ENCODE data around the gene PIP5K1B. TPM values are rescaled to one million over a fixed set of nuclear protein-coding genes. Genes with fewer than 3 reads are reported as not detected.

The PIP5K1B gene
- total and polyA plus RNA-seq, 2 experiments from 2014 or later, result 3.7 to 10.2 TPM

GRCh38 chr9:68947015-68947414, 242.0 kb downstream of the PIP5K1B start:
- Histone ChIP-seq H3K4me2 (no peak overlapping the region), H3K27ac (peak overlapping the region; percentile 59), H3K9me2 (replicated peaks; ENCODE audit: insufficient read depth) (no peaks in the 10 kb centered on the region), H3K79me2 (no peaks in the 10 kb centered on the region), H3K36me3 (replicated peaks; ENCODE audit: insufficient read depth, low read depth) (no peaks in the 10 kb centered on the region), H3K4me1 (ENCODE audit: insufficient read depth) (no peaks in the 10 kb centered on the region), H3K4me3 (no peak overlapping the region), H2AFZ (no peak overlapping the region), H3K27me3 (no peaks in the 10 kb centered on the region), H3K9me3 (ENCODE audit: low read depth) (no peaks in the 10 kb centered on the region), H4K20me1 (ENCODE audit: insufficient read depth, poor library complexity, severe bottlenecking) (no peaks in the 10 kb centered on the region)
- TF ChIP-seq EZH2 (IDR thresholded peaks at IDR 0.05; ENCODE audit: borderline replicate concordance), result no peak
- TF ChIP-seq, protein P1, sequence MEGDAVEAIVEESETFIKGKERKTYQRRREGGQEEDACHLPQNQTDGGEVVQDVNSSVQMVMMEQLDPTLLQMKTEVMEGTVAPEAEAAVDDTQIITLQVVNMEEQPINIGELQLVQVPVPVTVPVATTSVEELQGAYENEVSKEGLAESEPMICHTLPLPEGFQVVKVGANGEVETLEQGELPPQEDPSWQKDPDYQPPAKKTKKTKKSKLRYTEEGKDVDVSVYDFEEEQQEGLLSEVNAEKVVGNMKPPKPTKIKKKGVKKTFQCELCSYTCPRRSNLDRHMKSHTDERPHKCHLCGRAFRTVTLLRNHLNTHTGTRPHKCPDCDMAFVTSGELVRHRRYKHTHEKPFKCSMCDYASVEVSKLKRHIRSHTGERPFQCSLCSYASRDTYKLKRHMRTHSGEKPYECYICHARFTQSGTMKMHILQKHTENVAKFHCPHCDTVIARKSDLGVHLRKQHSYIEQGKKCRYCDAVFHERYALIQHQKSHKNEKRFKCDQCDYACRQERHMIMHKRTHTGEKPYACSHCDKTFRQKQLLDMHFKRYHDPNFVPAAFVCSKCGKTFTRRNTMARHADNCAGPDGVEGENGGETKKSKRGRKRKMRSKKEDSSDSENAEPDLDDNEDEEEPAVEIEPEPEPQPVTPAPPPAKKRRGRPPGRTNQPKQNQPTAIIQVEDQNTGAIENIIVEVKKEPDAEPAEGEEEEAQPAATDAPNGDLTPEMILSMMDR (IDR thresholded peaks at IDR 0.05; ENCODE audit: poor library complexity), result no peak
- TF ChIP-seq EZH2phosphoT487 (IDR thresholded peaks at IDR 0.05; ENCODE audit: low read depth, severe bottlenecking, unreplicated experiment), result no peak
- DNase-seq (ENCODE audit: low spot score), result no peak
- WGBS (ENCODE audit: low lambda C conversion rate, missing lambda C conversion rate), result 85% methylated on average over 4 of the region's 4 CpGs

DNA sequence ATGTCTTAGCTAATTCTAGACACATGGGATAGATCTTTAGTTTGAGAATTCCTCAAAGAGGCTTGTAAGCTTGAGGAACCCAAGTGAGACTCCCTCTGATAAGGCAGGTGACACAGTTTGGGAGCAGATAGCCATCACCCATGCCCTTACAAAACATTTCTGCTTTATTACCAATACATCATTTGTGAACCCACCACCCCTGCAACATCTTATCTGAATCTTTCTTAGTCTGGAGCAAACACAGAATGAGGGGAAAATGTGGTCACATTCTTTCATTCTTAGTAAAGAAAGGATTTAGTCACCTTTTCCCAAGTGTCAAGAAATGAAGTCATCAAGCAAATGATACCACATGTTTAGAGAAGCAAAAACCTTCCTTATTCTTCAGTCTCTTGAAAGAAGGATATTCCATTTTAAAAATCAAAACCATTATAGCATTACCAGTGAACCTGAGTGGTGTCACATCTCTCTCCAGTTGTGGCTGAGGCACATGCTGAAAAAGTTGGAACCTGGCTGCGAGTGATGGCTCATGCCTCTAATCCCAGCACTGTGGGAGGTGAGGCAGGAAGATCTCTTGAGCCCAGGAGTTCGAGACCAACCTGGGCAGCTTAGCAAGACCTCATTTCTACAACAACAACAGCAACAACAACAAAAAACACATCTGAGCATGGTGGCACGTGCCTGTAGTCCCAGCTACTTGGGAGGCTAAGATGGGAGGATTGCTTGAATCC, 243.0 kb downstream of the PIP5K1B start:
- Histone ChIP-seq H3K4me2 (no peak overlapping the region), H3K4me1 (ENCODE audit: insufficient read depth) (no peaks in the 10 kb centered on the region), H3K4me3 (no peak overlapping the region), H3K36me3 (replicated peaks; ENCODE audit: insufficient read depth, low read depth) (no peaks in the 10 kb centered on the region), H3K9me2 (replicated peaks; ENCODE audit: insufficient read depth) (no peaks in the 10 kb centered on the region), H4K20me1 (ENCODE audit: insufficient read depth, poor library complexity, severe bottlenecking) (no peaks in the 10 kb centered on the region), H3K27ac (peak overlapping the region; percentile 59), H3K27me3 (no peaks in the 10 kb centered on the region), H3K79me2 (no peaks in the 10 kb centered on the region), H3K9me3 (ENCODE audit: low read depth) (no peaks in the 10 kb centered on the region), H2AFZ (no peak overlapping the region)
- WGBS (ENCODE audit: low lambda C conversion rate, missing lambda C conversion rate), result 85% methylated on average over 3 of the region's 3 CpGs
- no peak for DNase-seq (ENCODE audit: low spot score)
- TF ChIP-seq, protein P1 (IDR thresholded peaks at IDR 0.05; ENCODE audit: poor library complexity), result no peak
- no peak for TF ChIP-seq EZH2 (IDR thresholded peaks at IDR 0.05; ENCODE audit: borderline replicate concordance)
- TF ChIP-seq EZH2phosphoT487 (IDR thresholded peaks at IDR 0.05; ENCODE audit: low read depth, severe bottlenecking, unreplicated experiment), result no peak

- Histone ChIP-seq H4K20me1 (ENCODE audit: insufficient read depth, poor library complexity, severe bottlenecking) (no peaks in the 10 kb centered on the region), H3K27ac (no peak overlapping the region), H3K4me1 (ENCODE audit: insufficient read depth) (peaks cover under 1% of the 10 kb centered on the region), H3K79me2 (no peaks in the 10 kb centered on the region), H2AFZ (no peak overlapping the region), H3K27me3 (no peaks in the 10 kb centered on the region), H3K4me3 (no peak overlapping the region), H3K4me2 (no peak overlapping the region), H3K9me3 (ENCODE audit: low read depth) (no peaks in the 10 kb centered on the region), H3K9me2 (replicated peaks; ENCODE audit: insufficient read depth) (no peaks in the 10 kb centered on the region), H3K36me3 (replicated peaks; ENCODE audit: insufficient read depth, low read depth) (no peaks in the 10 kb centered on the region)
- TF ChIP-seq EZH2 (IDR thresholded peaks at IDR 0.05; ENCODE audit: borderline replicate concordance) (no peak), EZH2phosphoT487 (IDR thresholded peaks at IDR 0.05; ENCODE audit: low read depth, severe bottlenecking, unreplicated experiment) (no peak)
- TF ChIP-seq, protein P1 (IDR thresholded peaks at IDR 0.05; ENCODE audit: poor library complexity), result no peak
- 83% methylated on average over 13 of the region's 13 CpGs for WGBS (ENCODE audit: low lambda C conversion rate, missing lambda C conversion rate)
- no peak for DNase-seq (ENCODE audit: low spot score)
These were observed 244.4 kb downstream of the PIP5K1B start for GRCh38 chr9:68949271-68950000.

All from hepatocyte (in vitro differentiated cells).